Measurements from ENCODE around the gene FAM136A. TPM values are rescaled to one million over a fixed set of nuclear protein-coding genes. Genes with fewer than 3 reads are reported as not detected.

The FAM136A gene
- total and polyA plus RNA-seq, 10 of the 15 experiments (the other 5 are each of a cell fraction or from before 2014, with no cell fraction given) = 69.3 to 173 (median 107) TPM

DNA sequence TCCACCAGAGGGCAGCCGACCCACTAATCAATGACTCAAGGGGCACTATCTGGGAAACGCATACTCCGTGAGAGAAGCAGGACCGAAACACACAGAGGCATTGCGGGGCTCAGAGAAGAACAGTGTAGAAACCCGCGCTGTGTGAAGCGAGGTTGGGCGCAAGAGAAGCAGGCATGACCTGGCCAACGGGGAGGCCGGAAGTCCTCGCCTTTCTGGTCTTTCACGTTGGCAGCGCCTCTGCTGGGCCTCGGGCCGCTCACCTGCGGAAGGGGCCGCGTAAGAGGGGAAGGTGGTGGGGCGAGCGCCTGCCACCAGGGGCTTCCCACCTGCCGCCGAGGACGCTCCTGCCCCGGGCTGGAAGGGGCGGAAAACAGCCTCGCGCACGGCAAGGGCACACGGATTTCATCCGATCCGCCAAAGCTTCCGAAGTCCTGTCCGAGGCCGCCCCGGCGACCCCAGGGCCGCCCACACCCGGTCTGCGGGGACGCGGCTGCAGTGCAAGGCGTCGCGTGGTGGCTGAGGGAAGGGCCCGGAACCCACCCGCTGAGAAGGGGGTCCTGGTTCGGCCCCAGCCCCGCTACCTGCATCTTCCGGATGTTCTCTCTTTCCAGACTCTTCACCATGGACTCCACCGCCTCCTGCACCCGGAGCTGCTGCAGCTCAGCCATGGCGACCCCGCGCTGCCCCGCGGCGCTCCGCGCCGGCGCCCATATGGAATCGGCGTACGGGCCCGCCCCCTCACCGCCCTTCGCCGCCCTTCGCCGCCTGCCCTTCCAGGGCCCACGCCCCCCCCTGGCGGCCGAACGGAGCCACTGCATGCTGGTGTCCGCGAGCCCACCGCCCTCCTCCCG lies at the start of gene FAM136A (continued):
- TF ChIP-seq NR2F1 (conservative IDR thresholded peaks at IDR 0.05) (peak; percentile 97), MLLT1 (IDR thresholded peaks at IDR 0.05) (no peak), MXI1 (IDR thresholded peaks at IDR 0.05; ENCODE audit: low read depth, low read length) (no peak; the same call in 1 of the 2 replicates), JUND (IDR thresholded peaks at IDR 0.05; ENCODE audit: low read depth, low read length) (no peak), CREM (IDR thresholded peaks at IDR 0.05; ENCODE audit: low read depth) (peak; percentile 49; the same call in 1 of the 2 replicates), SUZ12 (IDR thresholded peaks at IDR 0.05; ENCODE audit: unreplicated experiment) (no peak), LARP7 (IDR thresholded peaks at IDR 0.05) (peak; percentile 65), RAD21 (IDR thresholded peaks at IDR 0.05; ENCODE audit: insufficient read depth, low read depth, low read length) (peak; percentile 70), MEF2B (IDR thresholded peaks at IDR 0.05; ENCODE audit: partially characterized antibody, poor library complexity, severe bottlenecking) (no peak), EGR1 (IDR thresholded peaks at IDR 0.05; ENCODE audit: borderline replicate concordance in 1 of 2, low read depth in 2 of 2, low read length in 2 of 2) (peak in 1 of 2 experiments; percentile 92; a peak in 2 of 3 replicates)
- TF ChIP-seq, protein P1, sequence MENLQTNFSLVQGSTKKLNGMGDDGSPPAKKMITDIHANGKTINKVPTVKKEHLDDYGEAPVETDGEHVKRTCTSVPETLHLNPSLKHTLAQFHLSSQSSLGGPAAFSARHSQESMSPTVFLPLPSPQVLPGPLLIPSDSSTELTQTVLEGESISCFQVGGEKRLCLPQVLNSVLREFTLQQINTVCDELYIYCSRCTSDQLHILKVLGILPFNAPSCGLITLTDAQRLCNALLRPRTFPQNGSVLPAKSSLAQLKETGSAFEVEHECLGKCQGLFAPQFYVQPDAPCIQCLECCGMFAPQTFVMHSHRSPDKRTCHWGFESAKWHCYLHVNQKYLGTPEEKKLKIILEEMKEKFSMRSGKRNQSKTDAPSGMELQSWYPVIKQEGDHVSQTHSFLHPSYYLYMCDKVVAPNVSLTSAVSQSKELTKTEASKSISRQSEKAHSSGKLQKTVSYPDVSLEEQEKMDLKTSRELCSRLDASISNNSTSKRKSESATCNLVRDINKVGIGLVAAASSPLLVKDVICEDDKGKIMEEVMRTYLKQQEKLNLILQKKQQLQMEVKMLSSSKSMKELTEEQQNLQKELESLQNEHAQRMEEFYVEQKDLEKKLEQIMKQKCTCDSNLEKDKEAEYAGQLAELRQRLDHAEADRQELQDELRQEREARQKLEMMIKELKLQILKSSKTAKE (IDR thresholded peaks at IDR 0.05; ENCODE audit: low read depth, poor library complexity, severe bottlenecking) = no peak
